Measurements from ENCODE around the gene XIRP1.

DNA sequence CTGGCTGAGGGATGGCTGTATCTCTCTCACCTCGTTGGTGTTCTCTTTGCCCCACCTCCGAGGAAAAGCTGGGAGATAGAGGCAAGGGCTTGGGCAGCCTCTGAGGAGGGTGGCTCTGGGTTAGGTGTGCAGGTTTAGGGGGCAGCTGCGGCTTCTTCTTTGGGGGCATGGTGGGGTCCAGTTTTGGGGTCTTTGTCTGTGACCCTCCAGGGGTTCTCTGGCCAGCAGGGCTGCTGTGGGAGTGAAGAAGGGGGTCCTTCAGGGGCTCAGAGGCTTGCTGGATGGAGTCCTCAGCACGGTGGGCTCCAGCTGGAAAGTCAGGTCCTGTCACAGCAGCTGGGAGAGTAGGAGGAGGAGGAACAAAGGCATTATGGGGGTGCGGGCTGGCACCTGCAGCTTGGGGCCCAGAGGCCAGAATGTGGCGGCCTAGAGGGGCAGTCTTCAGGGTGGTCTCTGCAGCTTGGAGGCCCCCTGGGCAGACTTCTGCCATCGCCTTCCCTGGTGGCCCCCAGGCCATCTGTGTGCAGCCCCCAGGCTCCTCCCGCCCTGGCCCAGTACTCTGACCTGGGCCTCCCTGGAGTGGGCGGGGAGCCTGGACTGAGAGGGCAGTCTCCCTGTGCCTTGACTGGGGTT is 7.0 kb downstream of the XIRP1 start:
- TF ChIP-seq CTCF (IDR thresholded peaks at IDR 0.05; ENCODE audit: low read depth, low read length, poor library complexity, severe bottlenecking) (no peak), EZH2phosphoT487 (IDR thresholded peaks at IDR 0.05; ENCODE audit: borderline replicate concordance, low read length) (no peak)

Measured in DOHH2 (cell line).